HG03097 (cell line): ENCODE data around the gene ESPNL.
"Not testable (repeated sequence)": the region's sequence is repeated elsewhere in the genome, so short reads cannot be mapped to it uniquely, and the experiment has no call there.

Experiments
- ATAC-seq: cut with Tn5 transposase; IDR thresholded peaks from one replicate; pipeline ENCODE4 v1.9.1; 2021; ENCODE audit not compliant: unreplicated experiment, low FRiP score

Gene ESPNL

GRCh38 chr2:238166391-238167343, 66.5 kb downstream of the ESPNL start:
- no peak for ATAC-seq

- no peak for ATAC-seq
Measured at GRCh38 chr2:238167344-238167715, 67.2 kb downstream of the ESPNL start.

GRCh38 chr2:238167761-238168160, 67.6 kb downstream of the ESPNL start:
- no peak for ATAC-seq

GRCh38 chr2:238168196-238169047, 68.3 kb downstream of the ESPNL start:
- ATAC-seq: no peak

GRCh38 chr2:238169048-238169707, 69.0 kb downstream of the ESPNL start:
- no peak for ATAC-seq

GRCh38 chr2:238169708-238170251, 69.6 kb downstream of the ESPNL start:
- no peak for ATAC-seq

- ATAC-seq: no peak
Measured at GRCh38 chr2:238170386-238171071, 70.4 kb downstream of the ESPNL start.

GRCh38 chr2:238171072-238171431, 70.9 kb downstream of the ESPNL start:
- not testable (repeated sequence) for ATAC-seq

GRCh38 chr2:238171575-238172187, 71.5 kb downstream of the ESPNL start:
- no peak for ATAC-seq

- ATAC-seq: no peak
Measured at GRCh38 chr2:238172439-238172838, 72.3 kb downstream of the ESPNL start.

- no peak for ATAC-seq
Measured at GRCh38 chr2:238173692-238174091, 73.6 kb downstream of the ESPNL start.

GRCh38 chr2:238174291-238174690, 74.2 kb downstream of the ESPNL start:
- no peak for ATAC-seq

- no peak for ATAC-seq
Measured at GRCh38 chr2:238174701-238175100, 74.6 kb downstream of the ESPNL start.

- no peak for ATAC-seq
Measured at GRCh38 chr2:238176613-238177012, 76.5 kb downstream of the ESPNL start.

- ATAC-seq: no peak
Measured at GRCh38 chr2:238180554-238180953, 80.4 kb downstream of the ESPNL start.

GRCh38 chr2:238182362-238182761, 82.2 kb downstream of the ESPNL start:
- no peak for ATAC-seq
